Mucosa of rectum (tissue), 2 donors: ENCODE results near the gene DPP7.
"Not testable (repeated sequence)": the region's sequence is repeated elsewhere in the genome, so short reads cannot be mapped to it uniquely, and the experiment has no call there.

ENCODE experiments used
- H3K27ac ChIP-seq, 2 donors: one replicate each; pipeline ENCODE4 v1.7.0; 2013; ENCODE audit warnings: inconsistent platforms in 2 of 2, low read depth in 2 of 2, low read length in 2 of 2
- H3K27me3 ChIP-seq, 2 donors: one replicate each; pipeline ENCODE4 v1.7.0; 2013; ENCODE audit warnings: low read length in 2 of 2; ENCODE audit not compliant: control insufficient read depth in 2 of 2, insufficient read depth in 2 of 2
- H3K36me3 ChIP-seq, 2 donors: one replicate each; pipeline ENCODE4 v1.7.0; 2013; ENCODE audit warnings: low read length in 2 of 2; ENCODE audit not compliant: control insufficient read depth in 2 of 2, insufficient read depth in 2 of 2
- H3K4me1 ChIP-seq, 2 donors: one replicate each; pipeline ENCODE4 v1.7.0; 2013; ENCODE audit warnings: low read length in 2 of 2, mild to moderate bottlenecking in 1 of 2; ENCODE audit not compliant: control insufficient read depth in 2 of 2, insufficient read depth in 2 of 2
- H3K4me3 ChIP-seq, 2 donors: one replicate each; pipeline ENCODE4 v1.7.0; 2013; ENCODE audit warnings: low read length in 2 of 2
- H3K9ac ChIP-seq, 2 donors: one replicate each; pipeline ENCODE4 v1.7.0; 2013; ENCODE audit warnings: low read length in 2 of 2, low read depth in 1 of 2, mild to moderate bottlenecking in 1 of 2
- H3K9me3 ChIP-seq, 2 donors: one replicate each; pipeline ENCODE4 v1.7.0; 2013; ENCODE audit warnings: low read length in 2 of 2; ENCODE audit not compliant: control insufficient read depth in 2 of 2
- donor health status: healthy.
- donor health status: Normal muscosa, but diverticular disease.

Gene DPP7

DNA sequence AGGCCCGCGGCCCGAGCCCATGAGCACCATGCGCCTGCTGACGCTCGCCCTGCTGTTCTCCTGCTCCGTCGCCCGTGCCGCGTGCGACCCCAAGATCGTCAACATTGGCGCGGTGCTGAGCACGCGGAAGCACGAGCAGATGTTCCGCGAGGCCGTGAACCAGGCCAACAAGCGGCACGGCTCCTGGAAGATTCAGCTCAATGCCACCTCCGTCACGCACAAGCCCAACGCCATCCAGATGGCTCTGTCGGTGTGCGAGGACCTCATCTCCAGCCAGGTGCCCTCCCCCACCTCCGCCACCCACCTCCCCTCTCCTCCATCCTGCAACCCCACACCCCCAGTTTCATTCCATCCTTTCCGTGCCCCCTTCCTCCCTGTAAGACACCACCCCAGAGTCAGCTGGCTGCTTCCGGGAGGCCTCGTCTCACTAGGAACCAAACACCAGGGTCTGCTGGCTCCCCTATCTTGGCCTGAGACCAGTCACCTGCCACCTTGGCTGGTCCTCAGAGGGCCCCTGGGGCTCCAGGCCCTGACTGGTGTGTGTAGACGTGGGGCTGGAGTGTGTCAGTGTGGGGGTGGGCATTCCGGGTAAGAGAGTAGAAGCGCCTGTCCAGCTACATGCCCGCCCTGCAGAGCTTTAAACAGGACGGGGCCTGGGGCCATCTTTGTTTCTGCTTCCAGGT is 25.1 kb upstream of the DPP7 start:
- H3K27ac ChIP-seq, result no peak overlapping the region
- H3K9me3 ChIP-seq, result no peaks in the 10 kb centered on the region
- no peak overlapping the region for H3K4me3 ChIP-seq
- no peaks in the 10 kb centered on the region for H3K4me1 ChIP-seq
- peaks cover 41 to 47% of the 10 kb centered on the region in 2 donors for H3K27me3 ChIP-seq
- no peak overlapping the region for H3K9ac ChIP-seq
- H3K36me3 ChIP-seq, result no peaks in the 10 kb centered on the region

DNA sequence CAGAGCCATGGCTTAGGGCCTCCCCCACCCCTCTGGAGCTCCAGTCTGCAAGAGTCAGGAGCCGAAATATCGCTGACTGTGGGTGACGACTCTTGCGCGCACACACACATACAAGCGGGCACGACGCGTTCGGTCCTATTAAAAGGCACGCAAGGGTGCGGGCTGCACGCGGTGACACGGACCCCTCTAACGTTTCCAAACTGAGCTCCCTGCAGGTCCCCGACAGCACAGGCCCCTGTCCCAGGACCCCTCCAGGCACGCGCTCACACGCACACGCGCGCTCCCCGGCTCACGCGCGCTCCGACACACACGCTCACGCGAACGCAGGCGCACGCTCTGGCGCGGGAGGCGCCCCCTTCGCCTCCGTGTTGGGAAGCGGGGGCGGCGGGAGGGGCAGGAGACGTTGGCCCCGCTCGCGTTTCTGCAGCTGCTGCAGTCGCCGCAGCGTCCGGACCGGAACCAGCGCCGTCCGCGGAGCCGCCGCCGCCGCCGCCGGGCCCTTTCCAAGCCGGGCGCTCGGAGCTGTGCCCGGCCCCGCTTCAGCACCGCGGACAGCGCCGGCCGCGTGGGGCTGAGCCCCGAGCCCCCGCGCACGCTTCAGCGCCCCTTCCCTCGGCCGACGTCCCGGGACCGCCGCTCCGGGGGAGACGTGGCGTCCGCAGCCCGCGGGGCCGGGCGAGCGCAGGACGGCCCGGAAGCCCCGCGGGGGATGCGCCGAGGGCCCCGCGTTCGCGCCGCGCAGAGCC is 24.4 kb upstream of the DPP7 start, which contains the start of gene GRIN1:
TSS of gene GRIN1 (plus strand) at position 433 of the 746 bp plus-strand sequence. CDS start 333 bp downstream, outside the sequence.
- Histone ChIP-seq H3K27ac (no peak within 1 kb of the TSS), H3K9ac (no peak within 1 kb of the TSS), H3K9me3 (no peaks in the 10 kb centered on the region), H3K4me1 (no peaks in the 10 kb centered on the region), H3K4me3 (no peak within 1 kb of the TSS), H3K36me3 (no peaks in the 10 kb centered on the region), H3K27me3 (peaks cover 41 to 47% of the 10 kb centered on the region in 2 donors)

DNA sequence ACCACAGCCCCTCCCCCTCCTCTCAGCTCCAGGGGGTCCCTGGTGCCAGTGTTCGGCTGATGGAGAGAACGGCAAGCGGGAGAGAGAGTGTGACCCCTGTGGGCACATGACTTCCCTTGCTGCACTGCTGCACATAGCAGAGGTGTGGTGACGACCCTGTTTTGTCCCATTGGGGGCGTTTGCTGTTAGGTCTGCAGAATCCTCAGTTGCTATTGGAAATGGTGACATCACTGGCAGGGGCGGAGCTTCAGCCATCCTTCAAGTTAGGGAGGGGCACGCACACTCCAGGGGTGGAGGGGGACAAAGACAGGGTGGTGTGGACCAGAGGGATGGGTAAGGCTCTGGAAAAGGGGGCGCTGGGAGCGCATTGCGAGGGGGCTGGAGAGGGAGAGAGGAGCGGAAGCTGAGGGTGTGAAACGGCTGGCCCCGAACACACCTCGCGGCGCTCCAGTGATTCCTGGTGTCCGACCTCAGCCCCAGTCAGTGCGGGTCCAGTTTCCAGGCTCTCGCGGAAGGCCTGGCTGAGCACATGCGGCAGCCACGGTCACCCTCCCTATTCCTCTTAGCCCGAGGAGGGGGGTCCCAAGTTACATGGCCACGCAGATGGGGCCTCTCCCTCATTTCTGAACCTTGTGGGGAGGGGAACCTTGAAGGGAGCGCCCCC is 23.7 kb upstream of the DPP7 start:
- no peak overlapping the region for H3K4me3 ChIP-seq
- peaks cover 41 to 47% of the 10 kb centered on the region in 2 donors for H3K27me3 ChIP-seq
- no peaks in the 10 kb centered on the region for H3K9me3 ChIP-seq
- H3K9ac ChIP-seq, result no peak overlapping the region
- H3K27ac ChIP-seq, result no peak overlapping the region
- no peaks in the 10 kb centered on the region for H3K36me3 ChIP-seq
- no peaks in the 10 kb centered on the region for H3K4me1 ChIP-seq

- Histone ChIP-seq H3K27ac (no peak overlapping the region), H3K9ac (no peak overlapping the region), H3K4me3 (no peak overlapping the region), H3K27me3 (peaks cover 34 to 41% of the 10 kb centered on the region in 2 donors), H3K36me3 (no peaks in the 10 kb centered on the region), H3K4me1 (no peaks in the 10 kb centered on the region), H3K9me3 (no peaks in the 10 kb centered on the region)
These were observed 22.5 kb upstream of the DPP7 start for GRCh38 chr9:137136881-137137607.

- H3K36me3 ChIP-seq, result no peaks in the 10 kb centered on the region
- H3K9ac ChIP-seq, result no peak overlapping the region
- no peak overlapping the region for H3K4me3 ChIP-seq
- H3K27ac ChIP-seq, result no peak overlapping the region
- no peaks in the 10 kb centered on the region for H3K4me1 ChIP-seq
- peaks cover 30 to 36% of the 10 kb centered on the region in 2 donors for H3K27me3 ChIP-seq
- H3K9me3 ChIP-seq, result no peaks in the 10 kb centered on the region
These were observed 21.8 kb upstream of the DPP7 start for GRCh38 chr9:137136261-137136880.

GRCh38 chr9:137135154-137135553 is 20.6 kb upstream of the DPP7 start:
- H3K4me1 ChIP-seq, H3K36me3 ChIP-seq, H3K4me3 ChIP-seq, H3K27ac ChIP-seq, H3K9me3 ChIP-seq, H3K9ac ChIP-seq: not testable (repeated sequence)
- H3K27me3 ChIP-seq, result peaks cover 24% of the 10 kb centered on the region in 2 donors

GRCh38 chr9:137134191-137134590 is 19.7 kb upstream of the DPP7 start:
- Histone ChIP-seq H3K4me3 (no peak overlapping the region), H3K27me3 (peaks cover 19% of the 10 kb centered on the region in 2 donors), H3K27ac (no peak overlapping the region), H3K9me3 (no peaks in the 10 kb centered on the region), H3K4me1 (no peaks in the 10 kb centered on the region), H3K36me3 (no peaks in the 10 kb centered on the region), H3K9ac (no peak overlapping the region)

- no peaks in the 10 kb centered on the region for H3K27me3 ChIP-seq
- peak overlapping the region; percentile 29 to 52 for H3K27ac ChIP-seq
- H3K4me3 ChIP-seq, result peak overlapping the region; percentile 79 to 80
- H3K36me3 ChIP-seq, result no peaks in the 10 kb centered on the region
- H3K4me1 ChIP-seq, result peaks cover 16 to 22% of the 10 kb centered on the region in 2 donors
- no peaks in the 10 kb centered on the region for H3K9me3 ChIP-seq
- H3K9ac ChIP-seq, result peak overlapping the region in 1 of 2 donors; percentile 70
These were observed 15.7 kb upstream of the DPP7 start for GRCh38 chr9:137130176-137130755.

DNA sequence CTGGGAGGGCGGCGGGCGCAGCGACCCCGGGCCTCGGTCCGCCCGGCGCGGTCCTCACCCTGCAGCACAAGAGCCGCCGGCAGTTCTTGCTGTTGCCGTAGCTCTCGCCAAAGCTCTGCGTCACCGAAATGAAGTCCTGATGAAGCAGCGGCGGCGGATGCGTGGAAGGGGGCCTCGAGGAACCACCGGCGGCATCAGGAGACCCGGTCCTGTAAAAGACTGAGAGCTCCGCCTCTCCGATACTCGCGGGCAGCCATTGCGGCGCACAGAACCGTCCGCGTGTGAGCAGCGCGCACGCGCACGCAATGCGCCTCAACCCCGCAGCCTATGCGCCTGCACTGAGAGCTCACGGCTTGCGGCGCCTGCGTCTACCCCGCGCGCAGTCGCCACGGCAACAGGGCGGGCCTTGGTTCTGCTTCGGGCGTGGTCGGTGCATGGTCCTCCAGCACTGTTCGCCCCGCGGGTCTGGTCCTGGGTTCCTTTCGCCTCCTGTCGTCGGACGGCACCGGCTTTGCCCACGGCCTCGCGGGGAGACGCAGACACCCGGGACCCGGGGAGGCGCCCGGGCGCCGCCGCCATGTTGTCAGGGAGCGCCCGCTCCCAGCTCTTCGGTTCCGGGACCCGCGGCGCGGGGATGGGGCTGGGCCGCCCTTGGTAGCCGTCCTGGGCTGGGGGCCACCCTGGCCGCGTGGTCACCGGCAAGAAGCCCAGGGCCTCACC is 15.1 kb upstream of the DPP7 start:
- H3K27me3 ChIP-seq, result no peaks in the 10 kb centered on the region
- peak overlapping the region; percentile 79 to 80 for H3K4me3 ChIP-seq
- peak overlapping the region; percentile 29 to 52 for H3K27ac ChIP-seq
- no peaks in the 10 kb centered on the region for H3K36me3 ChIP-seq
- H3K9ac ChIP-seq, result peak overlapping the region; percentile 63 to 70
- H3K4me1 ChIP-seq, result peaks cover 16 to 22% of the 10 kb centered on the region in 2 donors
- no peaks in the 10 kb centered on the region for H3K9me3 ChIP-seq
